Ovary (tissue), 3 donors: Measurements from ENCODE around the gene SPAG5.

ENCODE experiments used
- CTCF ChIP-seq, 3 donors: fragments of 450-650 bp in 2 of 3; fragments of 200-600 bp in 1 of 3; IDR thresholded peaks; one replicate each; pipeline versions ENCODE4 v1.5.1 to v1.8.0; 2016 to 2022; ENCODE audit warnings: antibody characterized with exemption in 3 of 3, mild to moderate bottlenecking in 1 of 3
- POLR2A ChIP-seq: fragments of 450-650 bp; IDR thresholded peaks from one replicate; pipeline ENCODE4 v1.6.1; 2017; ENCODE audit warnings: antibody characterized with exemption, mild to moderate bottlenecking, moderate library complexity
- donor health status: DM: no; HTN: no; CAD: no.

DNA sequence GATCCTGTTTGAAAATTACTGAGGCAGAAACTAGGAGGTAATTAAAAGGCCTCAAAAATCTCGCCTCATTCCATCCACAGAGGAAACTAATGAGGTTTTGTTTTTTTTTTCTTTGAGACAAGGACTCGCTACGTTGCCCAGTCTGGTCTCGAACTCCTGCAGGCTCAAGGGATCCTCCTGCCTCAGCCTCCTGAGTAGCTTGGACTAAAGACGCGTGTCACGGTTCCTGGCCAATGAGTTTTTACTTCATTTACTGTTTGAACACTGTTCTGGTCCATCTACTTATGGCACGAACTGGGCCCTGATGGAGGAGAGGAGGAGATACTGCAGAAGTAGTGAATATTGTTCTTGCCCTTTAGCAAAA, 46.7 kb upstream of the SPAG5 start:
- TF ChIP-seq CTCF (IDR thresholded peaks at IDR 0.05): peak in 1 of 3 donors; percentile 10
- TF ChIP-seq POLR2A: no peak
